RWPE2 (cell line): Measurements from ENCODE around the gene SH3RF2.

Source experiments
- ATAC-seq: fragments of 200-7000 bp; cut with Tn5 transposase; 3 replicates; pipeline ENCODE4 v1.9.1; 2021; ENCODE audit warnings: low read depth
- DNase-seq: peaks from one replicate; pipeline ENCODE4 v3.0.0-alpha.2; 2020; ENCODE audit warnings: low spot score
- H3K27ac ChIP-seq: fragments of 450-650 bp; 2 replicates; pipeline ENCODE4 v1.5.1; 2017; ENCODE audit warnings: mild to moderate bottlenecking; ENCODE audit not compliant: poor library complexity, severe bottlenecking
- H3K27me3 ChIP-seq: fragments of 250-450 bp; sonication (Bioruptor Pico); 2 replicates; pipeline ENCODE4 v1.5.1; 2021; ENCODE audit warnings: mild to moderate bottlenecking, moderate library complexity; ENCODE audit not compliant: insufficient read depth, poor library complexity, severe bottlenecking
- H3K36me3 ChIP-seq: fragments of 250-450 bp; sonication (Bioruptor Pico); 2 replicates; pipeline ENCODE4 v1.5.1; 2020; ENCODE audit warnings: low read depth, mild to moderate bottlenecking, moderate library complexity
- H3K4me1 ChIP-seq: fragments of 250-450 bp; sonication (Bioruptor Pico); 2 replicates; pipeline ENCODE4 v1.5.1; 2021; ENCODE audit warnings: mild to moderate bottlenecking, moderate library complexity; ENCODE audit not compliant: insufficient read depth, poor library complexity, severe bottlenecking
- H3K4me3 ChIP-seq: fragments of 250-450 bp; sonication (Bioruptor Pico); 2 replicates; pipeline ENCODE4 v1.5.1; 2021; ENCODE audit warnings: mild to moderate bottlenecking, moderate library complexity; ENCODE audit not compliant: severe bottlenecking
- H3K9me3 ChIP-seq: fragments of 250-450 bp; sonication (Bioruptor Pico); 2 replicates; pipeline ENCODE4 v1.5.1; 2021; ENCODE audit warnings: mild to moderate bottlenecking, moderate library complexity; ENCODE audit not compliant: severe bottlenecking
- TF ChIP-seq, protein P1 (sequence below): fragments of 450-650 bp; IDR thresholded peaks from one replicate; pipeline ENCODE4 v1.5.1; 2017; ENCODE audit warnings: mild to moderate bottlenecking, moderate library complexity; ENCODE audit not compliant: poor library complexity, severe bottlenecking

The SH3RF2 gene

DNA sequence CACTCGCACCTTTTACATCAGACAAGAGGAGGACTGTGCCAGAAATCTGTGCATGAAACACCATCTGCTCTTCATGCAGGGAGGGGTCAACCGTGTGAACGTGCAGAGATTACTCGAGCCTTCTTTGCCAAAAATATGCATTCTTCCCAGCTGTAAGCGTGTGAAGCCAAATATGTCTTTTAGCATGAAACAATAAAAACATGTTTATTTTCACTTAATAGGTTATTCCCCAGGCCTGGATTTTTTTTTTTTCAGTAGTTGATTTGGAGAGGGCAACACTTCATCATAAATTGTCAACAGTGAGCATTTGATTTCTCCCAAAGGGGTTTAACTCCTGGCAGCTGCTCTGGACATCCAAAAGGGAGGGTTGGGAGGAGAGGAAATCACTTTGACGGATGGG lies 145.2 kb downstream of the SH3RF2 start:
- DNase-seq (no peak), ATAC-seq (no peak)
- H3K36me3 ChIP-seq: no peaks in the 10 kb centered on the region
- no peak overlapping the region for H3K4me3 ChIP-seq
- TF ChIP-seq, protein P1, sequence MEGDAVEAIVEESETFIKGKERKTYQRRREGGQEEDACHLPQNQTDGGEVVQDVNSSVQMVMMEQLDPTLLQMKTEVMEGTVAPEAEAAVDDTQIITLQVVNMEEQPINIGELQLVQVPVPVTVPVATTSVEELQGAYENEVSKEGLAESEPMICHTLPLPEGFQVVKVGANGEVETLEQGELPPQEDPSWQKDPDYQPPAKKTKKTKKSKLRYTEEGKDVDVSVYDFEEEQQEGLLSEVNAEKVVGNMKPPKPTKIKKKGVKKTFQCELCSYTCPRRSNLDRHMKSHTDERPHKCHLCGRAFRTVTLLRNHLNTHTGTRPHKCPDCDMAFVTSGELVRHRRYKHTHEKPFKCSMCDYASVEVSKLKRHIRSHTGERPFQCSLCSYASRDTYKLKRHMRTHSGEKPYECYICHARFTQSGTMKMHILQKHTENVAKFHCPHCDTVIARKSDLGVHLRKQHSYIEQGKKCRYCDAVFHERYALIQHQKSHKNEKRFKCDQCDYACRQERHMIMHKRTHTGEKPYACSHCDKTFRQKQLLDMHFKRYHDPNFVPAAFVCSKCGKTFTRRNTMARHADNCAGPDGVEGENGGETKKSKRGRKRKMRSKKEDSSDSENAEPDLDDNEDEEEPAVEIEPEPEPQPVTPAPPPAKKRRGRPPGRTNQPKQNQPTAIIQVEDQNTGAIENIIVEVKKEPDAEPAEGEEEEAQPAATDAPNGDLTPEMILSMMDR: no peak
- H3K27me3 ChIP-seq: no peaks in the 10 kb centered on the region
- no peak overlapping the region for H3K27ac ChIP-seq
- no peaks in the 10 kb centered on the region for H3K4me1 ChIP-seq
- H3K9me3 ChIP-seq: no peaks in the 10 kb centered on the region

DNA sequence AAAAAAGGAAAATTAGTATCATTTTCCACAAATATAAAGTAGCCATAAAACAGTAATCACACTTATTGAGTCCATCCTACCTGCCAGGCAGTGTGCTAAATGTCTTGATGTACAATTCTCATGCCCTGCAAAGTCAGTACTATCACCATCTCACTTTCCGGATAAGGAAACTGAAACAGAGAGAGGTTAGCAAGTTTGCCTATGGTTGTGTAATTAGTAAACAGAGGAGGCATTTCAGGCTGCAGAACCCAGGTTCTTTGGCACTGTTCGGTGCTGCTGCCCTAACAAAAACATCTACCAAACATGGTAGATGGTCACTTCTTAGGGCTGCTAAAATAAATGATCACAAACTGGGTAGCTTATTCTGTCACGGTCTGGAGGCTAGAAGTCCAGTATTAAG lies 146.4 kb downstream of the SH3RF2 start:
- H3K27ac ChIP-seq: no peak overlapping the region
- H3K36me3 ChIP-seq: no peaks in the 10 kb centered on the region
- no peak for DNase-seq
- TF ChIP-seq, protein P1: no peak
- no peaks in the 10 kb centered on the region for H3K9me3 ChIP-seq
- H3K27me3 ChIP-seq: no peaks in the 10 kb centered on the region
- ATAC-seq: no peak
- no peak overlapping the region for H3K4me3 ChIP-seq
- no peaks in the 10 kb centered on the region for H3K4me1 ChIP-seq

DNA sequence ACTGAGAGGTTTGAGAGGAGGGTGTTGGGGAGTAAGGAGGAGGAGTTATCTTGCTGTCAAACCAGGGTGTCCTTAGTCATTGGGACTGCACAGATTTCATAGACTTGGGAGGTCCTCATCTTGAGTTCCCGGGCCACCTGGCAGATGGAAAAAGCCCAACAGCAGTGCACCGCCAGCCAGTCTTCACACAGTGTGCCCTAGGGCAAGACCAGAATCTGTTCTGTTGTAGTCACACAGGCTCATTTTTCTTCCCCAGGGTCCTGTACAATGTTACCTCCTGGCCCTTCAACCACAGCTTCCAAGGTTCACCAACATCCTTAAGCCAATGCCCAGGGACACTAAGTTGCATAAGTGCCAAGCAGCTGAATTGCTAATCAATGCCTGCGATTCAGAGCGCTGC lies 148.0 kb downstream of the SH3RF2 start:
- TF ChIP-seq, protein P1: no peak
- no peaks in the 10 kb centered on the region for H3K4me1 ChIP-seq
- no peak for DNase-seq
- H3K4me3 ChIP-seq: no peak overlapping the region
- H3K27me3 ChIP-seq: no peaks in the 10 kb centered on the region
- no peaks in the 10 kb centered on the region for H3K9me3 ChIP-seq
- no peak for ATAC-seq
- no peaks in the 10 kb centered on the region for H3K36me3 ChIP-seq
- H3K27ac ChIP-seq: no peak overlapping the region

DNA sequence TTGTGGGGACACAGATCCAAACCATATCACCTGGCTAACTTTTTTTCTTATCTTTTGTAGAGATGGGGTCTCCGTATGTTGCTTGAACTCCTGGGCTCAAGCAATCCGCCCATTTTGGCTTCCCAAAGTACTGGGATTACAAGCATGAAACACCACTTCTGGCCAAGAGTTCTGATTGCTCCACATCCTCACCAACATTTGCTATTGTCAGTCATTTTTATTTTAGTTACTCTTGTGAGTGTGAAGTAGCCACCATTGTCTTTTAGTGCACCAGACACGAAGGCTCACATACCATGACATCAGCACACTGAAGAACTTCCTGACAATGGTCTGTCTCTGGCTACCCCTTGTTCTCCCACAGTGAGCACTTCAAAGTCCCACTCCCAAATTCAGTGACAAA lies 151.7 kb downstream of the SH3RF2 start:
- DNase-seq: no peak
- TF ChIP-seq, protein P1: no peak
- no peak for ATAC-seq
- H3K27ac ChIP-seq: no peak overlapping the region
- no peaks in the 10 kb centered on the region for H3K9me3 ChIP-seq
- H3K4me1 ChIP-seq: no peaks in the 10 kb centered on the region
- H3K4me3 ChIP-seq: no peak overlapping the region
- H3K27me3 ChIP-seq: no peaks in the 10 kb centered on the region
- no peaks in the 10 kb centered on the region for H3K36me3 ChIP-seq

DNA sequence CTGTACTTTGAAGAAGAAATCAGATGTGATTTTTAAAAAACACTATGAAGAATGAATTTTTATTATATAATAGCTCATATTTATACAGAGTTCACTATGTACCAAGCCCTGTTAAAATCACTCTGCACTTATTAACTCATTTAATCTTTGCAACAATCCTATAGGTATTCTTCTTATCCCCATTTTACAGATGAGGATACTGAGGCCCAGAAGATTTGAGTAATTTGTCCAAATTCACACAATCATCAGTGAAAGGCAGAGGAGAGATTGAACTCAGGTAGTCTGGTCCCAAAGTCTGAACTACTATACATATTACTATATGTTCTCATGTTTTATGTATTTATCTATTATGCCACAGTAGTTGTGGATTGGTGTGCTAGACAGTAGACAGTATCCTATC lies 152.9 kb downstream of the SH3RF2 start:
- H3K9me3 ChIP-seq: no peaks in the 10 kb centered on the region
- no peak for DNase-seq
- no peak overlapping the region for H3K4me3 ChIP-seq
- no peaks in the 10 kb centered on the region for H3K4me1 ChIP-seq
- H3K27me3 ChIP-seq: no peaks in the 10 kb centered on the region
- no peaks in the 10 kb centered on the region for H3K36me3 ChIP-seq
- TF ChIP-seq, protein P1: no peak
- ATAC-seq: no peak
- no peak overlapping the region for H3K27ac ChIP-seq
